K562 (cell line): ENCODE measurements around the gene KCNC3. TPM values are rescaled to one million over a fixed set of nuclear protein-coding genes. Genes with fewer than 3 reads are reported as not detected.
A peak's percentile ranks its signal among the peaks of the same experiment; 100 is the strongest.

Experiments used
- BACH1 ChIP-seq: fragments of 200-800 bp; sonication (Bioruptor generic); IDR thresholded peaks from 2 replicates; pipeline ENCODE4 v1.6.1; 2016; ENCODE audit warnings: missing genetic modification characterization, missing compliant biosample characterization
- CAMTA2 ChIP-seq: fragments of 250-450 bp; sonication (Bioruptor Pico); conservative IDR thresholded peaks from 2 replicates; pipeline ENCODE4 v1.5.1; 2022
- DIDO1 ChIP-seq: fragments of 450-650 bp; IDR thresholded peaks from 2 replicates; pipeline ENCODE4 v1.6.1; 2016; ENCODE audit warnings: low read depth, missing biosample characterization, missing genetic modification characterization
- EGR1 ChIP-seq: fragments of 450-650 bp; conservative IDR thresholded peaks from 2 replicates; pipeline ENCODE4 v1.6.1; 2017; ENCODE audit warnings: mild to moderate bottlenecking
- ETV1 ChIP-seq: fragments of 450-650 bp; conservative IDR thresholded peaks from 2 replicates; pipeline ENCODE4 v1.6.1; 2016; ENCODE audit warnings: missing genetic modification characterization, control low read depth, low read depth, missing compliant biosample characterization
- FOXM1 ChIP-seq, 2 experiments: fragments of 450-650 bp in 1 of 2; sonication (generic) in 1 of 2; formaldehyde crosslinking in 1 of 2; IDR thresholded peaks; 2 replicates each; pipeline versions ENCODE4 v1.6.1 to v1.9.0; 2017 to 2022; ENCODE audit warnings: low read depth in 2 of 2, mild to moderate bottlenecking in 2 of 2, missing genetic modification reagents in 1 of 2, moderate library complexity in 1 of 2
- HDAC1 ChIP-seq, 2 experiments: fragments of 450-650 bp; IDR thresholded peaks; 2 replicates each; pipeline ENCODE4 v1.6.1; 2016 to 2017; ENCODE audit warnings: inconsistent platforms in 1 of 2, mild to moderate bottlenecking in 1 of 2, moderate library complexity in 1 of 2
- KDM4B ChIP-seq, 2 experiments: fragments of 450-650 bp in 1 of 2; sonication (generic) in 1 of 2; IDR thresholded peaks; 2 replicates each; pipeline ENCODE4 v1.6.1; 2016 to 2017; ENCODE audit warnings: borderline replicate concordance in 2 of 2, antibody characterized with exemption in 1 of 2, low read depth in 1 of 2, mild to moderate bottlenecking in 1 of 2
- NFIX ChIP-seq: fragments of 250-450 bp; sonication (Bioruptor Pico); IDR thresholded peaks from 2 replicates; pipeline ENCODE4 v1.4.0; 2020; ENCODE audit warnings: low read depth, mild to moderate bottlenecking, moderate library complexity
- NR2C2 ChIP-seq, 2 experiments: fragments of 200-800 bp in 1 of 2; sonication (Bioruptor generic) in 1 of 2; sonication (generic) in 1 of 2; formaldehyde crosslinking in 1 of 2; IDR thresholded peaks; 2 replicates each; pipeline versions ENCODE4 v1.6.1 to v1.8.0; 2016 to 2022; ENCODE audit warnings: mild to moderate bottlenecking in 1 of 2, missing compliant biosample characterization in 1 of 2, missing genetic modification characterization in 1 of 2, missing genetic modification reagents in 1 of 2
- STAG1 ChIP-seq: sonication (generic); formaldehyde crosslinking; IDR thresholded peaks from 2 replicates; pipeline ENCODE4 v1.5.0; 2020; ENCODE audit warnings: missing genetic modification reagents, borderline replicate concordance
- TAF1 ChIP-seq: IDR thresholded peaks from 2 replicates; pipeline ENCODE4 v1.6.1; 2011; ENCODE audit warnings: mild to moderate bottlenecking, low read length, moderate library complexity; ENCODE audit not compliant: insufficient read depth, control insufficient read depth, severe bottlenecking; ENCODE audit errors: extremely low read depth
- TCFL5 ChIP-seq: fragments of 250-450 bp; sonication (Bioruptor Pico); conservative IDR thresholded peaks from 2 replicates; pipeline ENCODE4 v1.6.1; 2021; ENCODE audit warnings: mild to moderate bottlenecking, moderate library complexity, matching md5 sums
- ZC3H4 ChIP-seq: sonication (generic); formaldehyde crosslinking; IDR thresholded peaks from 2 replicates; pipeline ENCODE4 v1.9.0; 2021; ENCODE audit warnings: missing genetic modification reagents, borderline replicate concordance
- ZNF133 ChIP-seq: fragments of 250-450 bp; sonication (Bioruptor Pico); IDR thresholded peaks from 2 replicates; pipeline ENCODE4 v1.4.0; 2020; ENCODE audit warnings: mild to moderate bottlenecking
- ZNF175 ChIP-seq: fragments of 200-800 bp; sonication (Bioruptor generic); IDR thresholded peaks from 2 replicates; pipeline ENCODE4 v1.6.1; 2016; ENCODE audit warnings: low read depth, mild to moderate bottlenecking, missing genetic modification characterization, missing compliant biosample characterization
- ZNF239 ChIP-seq: fragments of 250-450 bp; sonication (Bioruptor Pico); IDR thresholded peaks from 2 replicates; pipeline ENCODE4 v1.4.0; 2020; ENCODE audit warnings: mild to moderate bottlenecking
- ZNF384 ChIP-seq: IDR thresholded peaks from 2 replicates; pipeline ENCODE4 v1.6.1; 2012; ENCODE audit warnings: low read depth, low read length, improper control_type of control experiment
- ZNF75A ChIP-seq: fragments of 450-650 bp; formaldehyde crosslinking; IDR thresholded peaks from 2 replicates; pipeline ENCODE4 v1.4.0; 2020; ENCODE audit warnings: mild to moderate bottlenecking
- ZSCAN29 ChIP-seq: fragments of 450-650 bp; IDR thresholded peaks from 2 replicates; pipeline ENCODE4 v1.6.1; 2017
- polyA plus RNA-seq, 8 experiments: library from polyadenylated mRNA; depleted of rRNA in 4 of 8; stranded (reverse) in 5 of 8; unstranded in 3 of 8; fragments of >200 nt; fragmentation: Nextera tagmentation in 2 of 8; fragmentation: Illumina TruSeq in 1 of 8; extraction: Ambion mirVana in 2 of 8; extraction: Trizol in 1 of 8; gene quantifications; 2 replicates each; pipeline versions ENCODE4 v1.2.1 to v1.2.3, GENCODE V29; 2011 to 2014; ENCODE audit warnings: inconsistent platforms in 1 of 8, missing spikeins in 1 of 8
- total RNA-seq, 7 experiments: library from RNA; depleted of rRNA in 6 of 7; stranded (reverse); fragments of >200 nt in 6 of 7; fragmentation: Illumina TruSeq in 2 of 7; extraction: Trizol in 2 of 7; gene quantifications; 2 replicates each; pipeline versions ENCODE4 v1.2.1 to v1.2.3, GENCODE V29; 2011 to 2021; ENCODE audit warnings: low replicate concordance in 1 of 7
- TF ChIP-seq, protein P1 (sequence below): fragments of 250-450 bp; sonication (Bioruptor Pico); IDR thresholded peaks from 2 replicates; pipeline ENCODE4 v1.5.0; 2021; ENCODE audit warnings: mild to moderate bottlenecking, moderate library complexity
- TF ChIP-seq, protein P2 (sequence below): fragments of 450-650 bp; IDR thresholded peaks from 2 replicates; pipeline ENCODE4 v1.6.1; 2016; ENCODE audit warnings: borderline replicate concordance

The KCNC3 gene
- total and polyA plus RNA-seq, 9 of the 15 experiments (the other 6 are each of a cell fraction or from before 2014, with no cell fraction given) = 0.03 to 26.2 (median 2.0) TPM

DNA sequence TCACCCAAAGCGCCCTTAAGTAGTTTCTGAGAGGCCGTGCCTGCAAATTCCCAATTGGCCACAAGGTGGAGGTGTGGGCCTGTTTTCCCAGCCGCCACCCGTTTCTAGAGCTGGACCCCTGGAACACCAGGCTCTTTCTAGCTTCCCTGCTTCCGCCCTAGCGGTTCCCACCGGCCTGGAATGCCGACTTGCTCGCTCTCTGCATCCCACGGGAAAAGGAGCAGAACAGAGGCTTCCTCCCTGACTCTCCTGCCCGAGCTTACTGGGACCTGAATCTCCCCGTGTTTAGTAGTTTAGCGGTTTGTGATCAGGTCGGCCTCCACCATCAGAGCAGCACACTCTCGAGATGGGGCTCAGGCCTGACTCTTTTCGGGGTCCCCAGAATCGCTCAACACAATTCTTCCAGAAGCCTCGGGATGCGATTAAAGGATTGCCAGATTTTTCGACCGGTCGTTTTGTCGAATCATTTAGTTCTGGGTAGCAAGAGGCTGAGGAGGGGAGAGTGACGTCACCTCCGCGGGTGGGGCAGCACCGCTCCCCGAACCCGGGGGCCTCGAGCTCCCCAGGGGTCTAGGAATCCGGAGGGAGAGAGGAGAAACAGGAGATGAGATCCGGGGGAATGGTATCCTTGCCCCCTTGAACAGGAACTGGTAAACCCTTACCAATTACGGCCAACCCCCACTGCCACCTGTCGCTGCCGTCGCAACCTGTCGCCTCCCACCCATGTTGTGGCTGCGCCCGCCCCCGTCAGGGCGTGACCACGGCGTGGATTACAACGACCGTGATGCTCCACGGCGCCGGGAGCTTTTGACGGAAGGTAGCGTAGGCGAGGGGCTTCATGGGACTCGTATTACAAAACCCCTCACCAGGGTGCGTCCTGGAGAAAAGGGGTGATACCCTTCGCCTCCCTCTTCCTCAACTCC is 28.3 kb upstream of the KCNC3 start (continued):
- TF ChIP-seq, protein P1, sequence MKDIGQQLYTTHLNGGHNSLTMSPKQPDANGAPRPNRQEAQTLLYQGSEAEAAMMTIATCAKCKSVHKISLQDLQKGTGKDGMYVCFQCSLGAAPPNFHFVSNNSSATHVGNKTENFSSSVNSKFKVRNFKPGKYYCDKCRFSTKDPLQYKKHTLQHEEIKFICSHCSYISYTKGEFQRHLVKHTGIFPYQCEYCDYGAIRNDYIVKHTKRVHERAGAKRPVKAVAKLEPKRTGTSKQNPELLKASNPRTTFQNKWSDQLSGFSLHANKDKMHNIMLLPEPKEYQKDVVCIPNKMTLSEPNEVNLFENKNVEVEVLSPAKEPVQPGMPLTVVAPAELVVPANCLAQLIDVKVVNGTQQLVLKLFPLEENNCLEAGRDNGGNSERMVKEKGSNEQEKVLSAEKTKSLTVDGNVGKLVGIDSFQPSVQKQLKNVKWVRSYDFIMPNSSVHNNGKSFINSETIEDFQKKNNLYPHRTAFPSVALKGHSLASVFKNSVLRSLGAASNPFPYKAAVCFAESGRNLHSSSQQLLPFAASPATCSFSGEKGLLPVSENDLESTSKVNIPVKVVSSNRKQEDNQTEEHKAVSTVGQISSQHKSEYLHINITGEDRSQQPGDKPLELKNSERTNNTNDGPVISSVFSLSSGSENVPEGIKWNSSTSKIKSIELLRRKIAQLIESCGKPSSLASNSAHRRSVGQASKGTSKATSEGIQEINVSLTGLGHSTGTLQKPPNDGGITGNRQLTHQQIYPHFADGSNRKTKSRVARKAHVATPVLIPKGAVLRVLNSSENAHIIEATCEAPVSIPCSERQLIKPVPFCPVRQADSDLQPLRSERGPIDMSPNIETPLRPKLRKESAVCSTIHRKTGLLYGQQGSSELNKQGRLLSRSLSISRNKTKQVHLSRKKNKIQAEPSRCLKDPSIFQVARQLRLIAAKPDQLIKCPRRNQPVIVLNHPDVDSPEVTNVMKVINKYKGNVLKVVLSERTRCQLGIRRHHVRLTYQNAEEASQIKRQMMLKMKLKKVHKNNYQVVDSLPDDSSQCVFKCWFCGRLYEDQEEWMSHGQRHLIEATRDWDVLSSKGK = no peak
- no peak for TF ChIP-seq DIDO1 (tag)
- no peak for TF ChIP-seq TCFL5 (CRISPR knock-in tag)
- 0 out of 2 replicates have a peak, but pooled peaks have one; percentile 9 for TF ChIP-seq FOXM1 (IDR thresholded peaks at IDR 0.05; ENCODE audit: low read depth)
- peak; percentile 28; the same call in 1 of the 2 replicates for TF ChIP-seq FOXM1 (CRISPR knock-in tag; IDR thresholded peaks at IDR 0.05; ENCODE audit: low read depth)
- no peak for TF ChIP-seq ZNF75A
- peak; percentile 80; the same call in 1 of the 2 replicates for TF ChIP-seq STAG1 (CRISPR knock-in tag)
- TF ChIP-seq, protein P2, sequence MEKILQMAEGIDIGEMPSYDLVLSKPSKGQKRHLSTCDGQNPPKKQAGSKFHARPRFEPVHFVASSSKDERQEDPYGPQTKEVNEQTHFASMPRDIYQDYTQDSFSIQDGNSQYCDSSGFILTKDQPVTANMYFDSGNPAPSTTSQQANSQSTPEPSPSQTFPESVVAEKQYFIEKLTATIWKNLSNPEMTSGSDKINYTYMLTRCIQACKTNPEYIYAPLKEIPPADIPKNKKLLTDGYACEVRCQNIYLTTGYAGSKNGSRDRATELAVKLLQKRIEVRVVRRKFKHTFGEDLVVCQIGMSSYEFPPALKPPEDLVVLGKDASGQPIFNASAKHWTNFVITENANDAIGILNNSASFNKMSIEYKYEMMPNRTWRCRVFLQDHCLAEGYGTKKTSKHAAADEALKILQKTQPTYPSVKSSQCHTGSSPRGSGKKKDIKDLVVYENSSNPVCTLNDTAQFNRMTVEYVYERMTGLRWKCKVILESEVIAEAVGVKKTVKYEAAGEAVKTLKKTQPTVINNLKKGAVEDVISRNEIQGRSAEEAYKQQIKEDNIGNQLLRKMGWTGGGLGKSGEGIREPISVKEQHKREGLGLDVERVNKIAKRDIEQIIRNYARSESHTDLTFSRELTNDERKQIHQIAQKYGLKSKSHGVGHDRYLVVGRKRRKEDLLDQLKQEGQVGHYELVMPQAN = no peak
- TF ChIP-seq ZNF239 (CRISPR knock-in tag) = no peak
- TF ChIP-seq ZNF384 = no peak
- TF ChIP-seq TAF1 = peak; percentile 68
- peak; percentile 43; the same call in 1 of the 2 replicates for TF ChIP-seq NR2C2 (CRISPR knock-in tag; IDR thresholded peaks at IDR 0.05)
- TF ChIP-seq NR2C2 (tag; IDR thresholded peaks at IDR 0.05) = 0 out of 2 replicates have a peak, but pooled peaks have one; percentile 7
- TF ChIP-seq HDAC1 (IDR thresholded peaks at IDR 0.05) = peak in 1 of 2 experiments; percentile 73; a peak in 2 of 4 replicates
- peak; percentile 95 for TF ChIP-seq EGR1
- no peak; the same call in 1 of the 2 replicates for TF ChIP-seq BACH1 (tag)
- TF ChIP-seq ZC3H4 = peak; percentile 79; the same call in 1 of the 2 replicates
- no peak for TF ChIP-seq NFIX (CRISPR knock-in tag)
- no peak for TF ChIP-seq KDM4B (IDR thresholded peaks at IDR 0.05; ENCODE audit: borderline replicate concordance in 2 of 2, low read depth in 1 of 2)
- TF ChIP-seq ZSCAN29 = no peak
- no peak for TF ChIP-seq ZNF133
- no peak for TF ChIP-seq CAMTA2 (CRISPR knock-in tag)
- TF ChIP-seq ZNF175 (CRISPR knock-in tag) = peak; percentile 50; the same call in 1 of the 2 replicates
- TF ChIP-seq ETV1 = 0 out of 2 replicates have a peak, but pooled peaks have one; percentile 12
